Measurements from ENCODE around the gene N4BP2L2.

The N4BP2L2 gene

DNA sequence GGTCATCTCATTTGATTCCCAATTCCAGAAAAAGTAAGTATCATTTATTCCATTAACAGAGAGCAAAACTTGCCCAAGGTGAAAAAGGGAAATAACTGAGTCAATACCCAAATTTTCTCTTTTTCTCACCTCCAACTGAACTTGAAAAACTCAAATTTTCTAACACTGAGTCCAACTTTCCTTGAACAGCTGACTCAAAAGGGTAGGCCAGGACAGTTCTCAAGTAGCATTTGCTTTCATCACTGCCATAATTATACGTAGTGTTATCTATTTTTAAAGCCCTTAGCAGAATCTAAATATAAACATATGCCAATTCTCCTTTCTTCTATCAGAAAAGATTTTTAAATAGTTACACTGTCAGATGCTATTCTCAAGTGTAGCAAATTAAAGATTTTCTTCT, 3.5 kb downstream of the N4BP2L2 start:
- DNase-seq (ENCODE audit: low read depth in 1 of 2, low spot score in 1 of 2): no peak

DNA sequence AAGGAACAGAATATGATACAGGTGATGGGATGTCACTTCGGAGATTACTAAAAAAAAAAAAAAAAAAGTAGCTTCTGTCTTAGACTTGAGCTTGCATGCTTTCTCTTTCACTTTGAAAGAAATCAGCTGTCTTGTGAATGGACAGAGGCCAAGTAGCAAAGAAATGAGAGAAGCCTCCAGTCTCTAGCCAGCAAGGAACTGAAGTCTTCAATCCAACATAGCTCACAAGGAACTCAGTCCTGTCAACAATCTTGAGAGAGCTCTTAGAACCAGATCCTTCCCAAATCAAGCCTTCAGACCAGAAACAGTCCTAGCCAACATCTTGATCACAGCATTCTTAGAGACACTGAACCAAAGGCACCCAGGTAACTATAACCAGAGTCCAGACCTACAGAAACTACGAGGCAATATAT, 7.7 kb downstream of the N4BP2L2 start:
- no peak for DNase-seq (ENCODE audit: low read depth in 1 of 2, low spot score in 1 of 2)

DNA sequence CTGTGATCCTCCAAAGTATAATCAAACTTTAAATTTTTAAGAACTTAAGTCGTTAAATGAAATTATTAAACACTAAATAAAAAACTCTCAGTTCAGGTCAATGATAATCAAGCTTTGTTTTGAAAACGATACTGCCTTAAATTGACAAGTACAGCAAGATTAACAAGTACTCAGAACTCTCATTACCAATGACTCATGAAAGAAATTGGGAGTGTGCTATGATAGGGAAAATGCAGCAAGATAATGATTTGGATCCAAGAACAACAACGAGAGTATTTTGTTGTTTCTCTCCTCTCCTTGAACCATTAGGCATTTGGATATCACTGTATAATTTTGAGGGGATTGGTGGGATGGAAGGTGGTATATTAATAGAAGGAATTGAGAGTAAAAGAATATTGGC, 10.2 kb downstream of the N4BP2L2 start:
- DNase-seq (ENCODE audit: low read depth in 1 of 2, low spot score in 1 of 2): no peak

DNA sequence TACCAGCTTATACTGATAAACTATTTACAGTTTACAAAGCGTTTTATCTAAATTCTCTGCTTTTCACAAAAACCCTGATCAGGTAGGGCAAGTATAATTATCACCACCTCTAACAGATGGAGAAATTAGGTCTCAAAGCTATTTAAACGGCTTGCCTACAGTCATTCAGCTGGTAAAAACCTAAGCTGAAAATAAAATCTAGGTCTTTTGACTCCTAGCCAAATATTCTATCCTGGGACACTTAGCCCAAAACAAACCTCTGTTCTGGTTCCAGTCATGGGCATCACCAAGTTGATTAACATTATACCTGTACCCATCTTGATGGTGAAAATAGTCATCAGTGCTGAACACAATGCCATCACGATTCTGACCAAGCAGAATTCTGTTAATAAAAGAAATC, 11.4 kb downstream of the N4BP2L2 start:
- no peak for DNase-seq (ENCODE audit: low read depth in 1 of 2, low spot score in 1 of 2)

DNA sequence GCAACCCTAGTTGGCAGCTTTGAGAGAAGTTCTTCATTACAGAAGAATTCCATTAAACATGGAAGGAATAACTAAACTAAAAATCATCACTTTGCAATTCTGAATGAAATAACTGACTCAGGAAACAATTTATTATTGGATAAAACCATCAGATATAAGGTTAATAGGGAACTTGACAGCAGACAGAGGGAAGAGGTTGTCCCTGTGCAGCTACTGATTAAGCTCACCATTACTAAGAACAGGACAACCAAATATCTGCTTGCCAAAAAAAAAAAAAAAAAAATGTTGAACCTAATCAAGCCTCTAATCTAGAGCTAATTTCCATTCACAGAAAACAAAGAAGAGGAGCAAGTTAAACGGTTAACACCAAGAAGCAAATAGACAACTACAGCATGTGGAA, 12.8 kb downstream of the N4BP2L2 start:
- DNase-seq (ENCODE audit: low read depth in 1 of 2, low spot score in 1 of 2): no peak

DNA sequence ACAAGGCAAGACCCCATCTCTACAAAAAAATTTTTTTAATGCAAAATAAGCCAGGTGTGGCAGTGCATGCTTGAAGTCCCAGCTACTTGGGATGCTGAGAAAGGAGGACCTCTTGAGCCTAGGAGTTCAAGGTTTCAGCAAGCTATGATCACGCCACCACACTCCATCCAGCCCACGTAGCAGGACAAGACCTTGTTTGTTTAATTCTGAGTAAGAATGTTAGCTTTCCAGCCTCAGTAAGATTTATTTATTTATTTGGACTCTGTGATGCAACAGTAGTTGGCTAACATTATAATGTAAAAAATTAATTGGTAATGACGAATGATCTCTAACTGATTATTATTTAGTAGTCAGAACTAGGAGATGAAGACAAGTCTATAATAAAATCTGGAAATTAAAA, 23.3 kb downstream of the N4BP2L2 start:
- no peak for DNase-seq (ENCODE audit: low read depth in 1 of 2, low spot score in 1 of 2)

DNA sequence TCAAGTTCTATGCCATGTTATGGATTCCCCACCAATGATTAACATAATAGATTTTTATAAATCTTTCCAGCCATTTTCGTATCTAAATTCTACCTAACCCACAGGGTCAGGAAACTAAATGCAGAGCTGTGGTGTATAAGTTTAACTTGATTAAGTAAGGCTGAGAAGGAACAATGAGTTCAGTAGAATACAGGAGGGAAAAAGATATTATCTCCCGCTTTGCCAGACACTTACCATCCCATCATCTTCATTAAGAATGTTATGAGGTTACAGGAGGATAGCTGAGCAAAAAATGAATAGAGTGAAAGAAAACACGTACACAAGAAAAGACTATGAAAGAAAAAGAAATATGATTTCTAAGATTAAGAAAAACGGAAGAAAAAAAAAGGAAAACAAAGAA, 27.1 kb downstream of the N4BP2L2 start:
- no peak for DNase-seq (ENCODE audit: low read depth in 1 of 2, low spot score in 1 of 2)

DNA sequence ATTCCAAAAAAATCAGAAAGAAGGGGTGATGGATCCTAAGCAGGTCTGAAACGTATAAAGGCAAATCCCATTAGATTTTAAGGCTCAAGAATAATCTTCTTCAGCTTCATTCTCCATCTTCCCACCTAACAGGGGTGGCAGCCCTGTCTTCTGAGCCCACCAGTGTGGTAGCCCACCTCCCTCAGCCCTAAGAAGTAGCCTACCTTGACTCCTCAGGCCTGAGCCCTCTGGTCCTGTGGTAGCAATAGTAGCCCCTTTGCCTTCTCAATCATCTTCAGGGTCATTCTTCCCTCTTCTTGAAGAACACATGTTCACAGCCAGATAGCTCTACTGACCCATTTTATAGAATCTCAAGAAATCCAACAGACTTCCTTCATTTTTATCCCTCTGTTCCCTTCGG, 33.7 kb downstream of the N4BP2L2 start:
- no peak for DNase-seq (ENCODE audit: low read depth in 1 of 2, low spot score in 1 of 2)

DNA sequence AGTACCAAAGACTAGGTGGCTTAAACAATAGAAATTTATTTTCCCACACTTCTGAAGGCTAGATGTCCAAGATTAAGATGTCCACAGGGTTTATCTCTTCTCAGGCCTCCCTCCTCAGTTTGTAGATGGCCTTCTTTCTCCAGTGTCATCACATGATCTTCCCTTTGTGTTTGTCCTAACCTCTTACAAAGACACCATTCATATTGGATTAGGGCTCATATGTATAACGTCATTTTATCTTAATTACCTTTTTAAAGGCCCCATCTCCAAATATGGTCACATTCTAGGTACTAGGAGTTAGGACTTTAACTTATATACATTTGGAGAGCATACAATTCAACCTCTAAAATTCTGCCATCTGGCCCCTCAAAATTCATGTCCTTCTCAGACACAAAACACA, 34.3 kb downstream of the N4BP2L2 start:
- DNase-seq (ENCODE audit: low read depth in 1 of 2, low spot score in 1 of 2): no peak

DNA sequence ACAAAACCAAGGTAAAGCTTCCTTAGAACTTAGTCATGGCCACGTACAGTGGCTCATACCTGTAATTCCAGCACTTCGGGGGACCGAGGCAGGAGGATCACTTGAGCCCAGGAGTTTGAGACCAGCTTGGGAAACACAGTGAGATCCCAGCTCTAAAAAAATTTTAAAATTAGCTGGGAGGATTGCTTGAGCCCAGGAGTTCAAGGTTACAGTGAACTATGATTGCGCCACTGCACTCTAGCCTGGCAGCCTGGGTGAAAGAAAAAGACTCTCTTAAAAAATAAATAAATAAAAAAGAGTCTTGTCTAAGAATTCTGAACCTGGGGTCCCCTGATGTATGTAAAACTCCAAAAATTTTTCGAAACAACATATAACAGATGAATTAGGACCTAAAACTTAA, 34.9 kb downstream of the N4BP2L2 start:
- DNase-seq (ENCODE audit: low read depth in 1 of 2, low spot score in 1 of 2): no peak

DNA sequence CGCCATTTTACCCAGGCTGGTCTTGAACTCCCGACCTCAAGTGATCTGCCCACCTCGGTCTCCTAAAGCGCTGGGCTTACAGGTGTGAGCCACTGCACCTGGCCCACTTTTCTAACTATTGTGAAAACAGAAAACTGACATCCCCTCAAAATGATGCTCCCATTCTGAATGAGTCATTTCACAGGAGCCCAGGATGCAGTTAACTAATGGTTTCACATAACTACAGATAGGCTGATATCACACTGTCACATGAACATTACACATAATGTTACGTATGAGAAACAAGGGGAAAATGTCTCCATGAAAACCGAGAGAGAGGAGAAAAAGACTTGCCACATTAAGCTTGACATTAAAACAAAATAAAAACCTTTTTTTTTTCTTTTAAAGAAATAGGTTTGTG, 37.5 kb downstream of the N4BP2L2 start:
- no peak for DNase-seq (ENCODE audit: low read depth in 1 of 2, low spot score in 1 of 2)

DNA sequence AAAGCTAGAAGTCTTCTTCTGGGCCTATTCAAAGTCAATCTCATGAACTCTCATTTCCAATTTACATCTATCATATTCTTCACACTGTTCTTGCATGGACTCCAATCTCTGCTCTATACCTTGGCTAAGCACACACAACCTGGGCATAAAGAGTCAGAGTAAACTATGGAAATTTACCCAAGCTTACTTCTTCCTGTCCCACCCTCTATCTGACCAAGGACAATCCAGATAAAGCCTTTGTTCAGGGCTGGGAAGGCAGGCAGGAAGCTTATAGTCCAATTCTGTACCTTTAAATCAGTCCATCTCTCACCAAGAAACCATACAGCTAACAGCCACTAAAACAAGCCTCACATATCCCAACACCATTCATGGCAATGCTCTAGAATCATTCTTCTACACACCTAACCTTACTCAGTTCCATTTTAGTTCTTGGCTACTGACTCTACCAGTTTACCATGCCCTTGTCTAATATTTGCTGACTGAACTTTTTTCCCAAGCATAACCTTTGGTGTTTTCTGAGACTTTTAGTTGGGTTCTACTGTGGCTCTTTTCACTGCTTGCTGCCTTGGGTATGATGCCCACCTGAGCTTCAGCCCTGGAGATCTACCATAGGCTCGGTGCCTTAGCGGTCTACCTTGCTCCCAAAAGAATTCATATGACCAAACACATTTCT, 38.9 kb downstream of the N4BP2L2 start:
- no peak for DNase-seq (ENCODE audit: low read depth in 1 of 2, low spot score in 1 of 2)

DNA sequence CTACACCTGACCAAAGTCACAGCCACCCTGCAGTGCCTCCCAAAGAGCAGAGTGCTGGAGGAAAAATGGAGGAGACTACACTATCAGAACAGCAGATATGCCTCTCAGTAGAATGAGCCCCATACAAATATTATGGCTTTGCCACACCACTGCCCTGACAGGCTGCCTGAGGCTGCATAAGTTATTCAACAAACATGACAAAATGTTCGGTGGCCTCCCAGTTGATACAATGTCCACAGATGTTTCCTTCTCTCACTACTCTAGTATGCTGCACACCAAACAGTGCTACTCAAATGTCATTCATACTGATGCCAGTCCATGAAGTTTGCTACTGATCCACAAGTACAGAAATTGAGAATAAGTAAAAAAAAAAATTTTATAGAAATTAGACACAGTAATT, 41.0 kb downstream of the N4BP2L2 start:
- no peak for DNase-seq (ENCODE audit: low read depth in 1 of 2, low spot score in 1 of 2)

DNA sequence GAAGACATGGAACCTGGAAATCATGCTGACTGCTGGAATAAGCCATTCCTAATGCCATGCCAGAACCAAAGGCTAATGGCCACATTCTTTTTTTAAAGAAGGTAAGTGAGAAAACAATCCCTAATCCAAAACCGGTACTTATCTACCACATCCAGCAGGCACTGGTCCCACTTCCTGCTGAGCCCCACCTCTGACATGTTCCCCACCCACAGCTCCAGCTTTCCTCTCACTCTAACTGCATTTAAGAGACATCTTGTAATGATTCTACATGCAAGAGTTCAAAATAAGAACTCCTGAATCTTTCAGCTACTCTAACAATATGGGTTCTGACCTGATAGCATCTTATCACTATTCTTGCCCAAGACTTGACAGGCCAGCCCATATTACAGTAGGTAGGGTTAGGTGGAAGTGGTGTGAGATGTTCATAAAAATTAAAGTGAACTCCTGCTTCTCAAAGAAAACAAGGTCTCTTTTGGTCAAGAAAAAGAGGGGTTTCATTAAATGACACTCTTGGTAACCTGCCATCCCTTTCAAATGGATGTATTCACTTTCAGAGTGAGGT, 41.9 kb downstream of the N4BP2L2 start:
- DNase-seq (ENCODE audit: low read depth in 1 of 2, low spot score in 1 of 2): no peak

DNA sequence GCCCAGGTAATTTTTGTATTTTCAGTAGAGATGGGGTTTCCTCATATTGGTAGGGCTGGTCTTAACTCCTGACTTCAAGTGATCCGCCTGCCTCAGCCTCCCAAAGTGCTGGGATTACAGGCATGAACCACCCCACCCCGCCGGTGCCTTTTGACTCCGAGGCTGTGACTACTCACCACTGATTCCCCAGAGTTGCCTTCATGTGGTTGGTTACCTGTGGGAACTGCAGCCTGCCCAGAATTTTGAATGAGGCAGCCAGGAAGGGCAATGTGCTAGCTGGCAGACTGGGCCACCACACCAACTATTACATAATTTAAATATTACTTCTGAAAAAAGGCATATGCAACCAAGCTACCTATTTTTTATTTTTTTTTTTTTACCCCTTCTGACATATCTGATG, 42.8 kb downstream of the N4BP2L2 start:
- no peak for DNase-seq (ENCODE audit: low read depth in 1 of 2, low spot score in 1 of 2)

DNA sequence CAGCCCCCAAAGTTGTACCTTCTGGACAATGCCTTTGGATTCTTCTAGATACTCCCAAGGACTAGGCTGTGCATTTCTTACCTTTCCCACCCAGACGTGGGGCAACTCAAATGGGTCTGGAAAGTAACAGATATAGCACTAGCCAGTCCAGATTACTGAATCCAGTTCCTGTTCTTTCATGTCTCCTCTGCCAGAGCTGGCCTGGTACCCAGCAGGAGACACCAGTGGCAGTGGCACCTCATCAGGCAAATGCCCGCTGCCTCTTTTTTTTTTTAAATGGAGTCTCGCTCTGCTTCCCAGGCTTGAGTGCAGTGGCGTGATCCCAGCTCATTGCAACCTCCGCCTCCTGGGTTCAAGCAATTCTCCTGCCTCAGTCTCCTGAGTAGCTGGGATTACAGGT, 43.2 kb downstream of the N4BP2L2 start:
- no peak for DNase-seq (ENCODE audit: low read depth in 1 of 2, low spot score in 1 of 2)

DNA sequence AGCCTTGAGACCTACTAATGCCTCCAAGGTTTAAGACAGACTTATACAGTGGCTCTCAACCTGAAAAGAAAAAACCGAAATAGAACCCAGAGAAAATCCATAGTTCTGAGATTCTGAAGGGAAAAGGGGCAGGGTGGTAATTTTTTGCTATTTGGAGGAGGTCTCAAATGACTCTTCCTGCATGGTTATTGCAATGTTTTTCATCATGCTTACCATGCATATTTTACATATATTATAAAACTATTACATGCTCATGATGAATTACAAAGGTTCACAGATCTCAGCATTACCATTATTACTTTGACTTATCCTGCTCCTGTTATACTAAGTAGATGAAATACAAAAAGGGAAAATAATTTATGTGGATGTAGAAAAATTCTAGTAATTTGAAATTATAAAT, 47.6 kb downstream of the N4BP2L2 start:
- DNase-seq (ENCODE audit: low read depth in 1 of 2, low spot score in 1 of 2): no peak

DNA sequence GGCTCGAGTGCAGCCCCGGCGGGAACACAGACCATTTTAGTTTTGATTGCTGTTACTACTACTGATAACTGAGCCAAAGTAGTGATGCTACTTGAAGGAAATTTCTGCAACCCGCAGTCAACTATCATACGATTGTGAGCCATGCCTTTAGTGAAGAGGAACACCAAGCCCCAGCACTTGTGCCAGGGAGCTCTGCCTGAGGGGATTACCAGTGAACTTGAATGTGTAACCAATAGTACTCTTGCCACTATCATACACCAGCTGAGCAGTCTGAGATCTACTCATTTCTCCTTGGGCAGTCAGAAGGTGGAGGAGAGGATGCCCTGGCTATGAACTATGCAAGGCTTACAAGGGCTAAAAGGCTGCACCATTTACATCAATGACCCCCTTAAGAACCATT, 61.7 kb downstream of the N4BP2L2 start:
- no peak for DNase-seq (ENCODE audit: low read depth in 1 of 2, low spot score in 1 of 2)

DNA sequence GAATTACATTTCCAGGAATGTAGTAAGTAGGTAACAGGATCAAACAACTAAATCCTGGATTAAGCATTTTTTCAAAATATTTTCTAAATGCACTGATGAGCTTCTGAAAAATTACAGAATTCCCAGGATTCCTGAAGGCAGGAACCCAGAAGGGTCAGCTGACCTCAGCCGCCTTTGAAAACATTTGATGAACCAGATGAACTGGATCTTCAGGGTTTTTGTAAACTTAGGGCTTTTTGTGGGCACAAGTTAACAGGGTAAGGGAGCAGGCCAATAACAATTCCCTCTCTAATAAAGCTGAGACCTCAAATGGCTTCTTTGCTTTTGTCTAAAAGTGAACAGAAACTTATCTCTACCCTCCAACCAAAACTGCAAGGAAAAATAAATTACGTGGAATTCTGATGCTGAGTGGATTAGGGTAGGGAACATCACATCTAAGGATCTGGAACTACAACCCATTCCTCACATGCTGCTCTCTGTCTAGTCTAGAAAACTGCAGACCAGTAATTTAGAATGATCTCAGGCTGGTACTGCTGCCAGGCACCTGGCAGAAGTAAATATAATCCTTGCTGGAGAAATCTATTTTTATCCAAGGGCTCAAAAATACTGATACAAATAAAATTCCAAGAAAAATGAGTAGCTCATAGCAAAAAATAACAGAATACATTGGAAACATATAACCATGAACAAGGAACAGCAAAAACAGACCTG, 62.4 kb downstream of the N4BP2L2 start:
- DNase-seq (ENCODE audit: low read depth in 1 of 2, low spot score in 1 of 2): no peak

DNA sequence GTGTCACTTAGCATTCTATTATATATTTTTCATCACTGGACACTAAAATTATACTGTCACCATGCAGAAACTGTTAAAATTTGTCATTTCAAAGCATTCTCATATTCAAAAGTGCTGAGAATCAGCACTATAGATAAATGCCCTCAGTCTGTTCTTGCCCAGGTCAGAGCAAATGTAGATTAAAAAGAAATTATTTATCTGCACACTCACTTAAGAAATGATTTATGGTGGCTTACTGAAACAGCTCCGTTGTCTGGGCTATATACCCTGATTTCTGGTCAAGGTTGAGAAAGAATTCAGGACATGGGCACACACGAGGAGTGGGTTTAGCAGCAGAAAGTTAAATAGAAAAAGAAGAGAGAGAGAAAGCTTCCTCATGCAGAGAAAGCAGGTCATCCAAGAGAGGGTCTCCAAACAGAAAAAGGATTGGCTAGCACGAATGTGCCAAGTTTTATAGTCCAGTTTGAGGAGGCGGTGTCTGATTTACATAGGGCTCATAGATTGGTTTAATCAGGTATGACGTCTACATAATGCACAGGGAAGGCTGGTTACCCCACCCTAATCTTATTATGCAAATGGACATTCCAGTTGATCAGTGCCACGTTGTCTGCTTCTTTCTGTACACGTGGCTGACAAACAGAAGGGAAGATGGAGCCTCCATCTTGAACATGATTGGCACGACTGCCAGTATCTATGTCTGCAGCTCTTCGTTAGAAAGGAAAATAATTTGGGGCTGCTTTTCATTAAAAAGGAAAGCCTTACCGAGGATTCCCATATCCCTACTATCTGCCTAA, 63.4 kb downstream of the N4BP2L2 start:
- no peak for DNase-seq (ENCODE audit: low read depth in 1 of 2, low spot score in 1 of 2)

DNA sequence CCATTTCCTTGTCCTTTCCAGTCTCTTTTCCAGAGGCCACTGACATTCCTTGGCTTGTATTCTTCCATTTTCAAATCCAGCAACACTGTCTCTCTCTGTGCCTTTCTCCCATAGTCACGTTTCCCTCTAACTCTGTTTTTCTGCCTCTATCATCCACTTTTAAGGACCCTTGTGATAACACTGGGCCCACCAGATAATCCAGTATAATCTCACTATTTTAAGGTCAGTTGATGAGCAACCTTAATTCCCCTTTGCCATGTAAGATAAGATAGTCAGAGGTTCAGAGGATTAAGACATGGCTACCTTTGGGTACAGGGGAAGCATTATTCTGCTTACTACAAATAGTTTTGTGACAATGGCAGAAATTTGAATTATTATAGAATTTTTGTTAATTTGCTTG, 64.9 kb downstream of the N4BP2L2 start:
- DNase-seq (ENCODE audit: low read depth in 1 of 2, low spot score in 1 of 2): no peak

DNA sequence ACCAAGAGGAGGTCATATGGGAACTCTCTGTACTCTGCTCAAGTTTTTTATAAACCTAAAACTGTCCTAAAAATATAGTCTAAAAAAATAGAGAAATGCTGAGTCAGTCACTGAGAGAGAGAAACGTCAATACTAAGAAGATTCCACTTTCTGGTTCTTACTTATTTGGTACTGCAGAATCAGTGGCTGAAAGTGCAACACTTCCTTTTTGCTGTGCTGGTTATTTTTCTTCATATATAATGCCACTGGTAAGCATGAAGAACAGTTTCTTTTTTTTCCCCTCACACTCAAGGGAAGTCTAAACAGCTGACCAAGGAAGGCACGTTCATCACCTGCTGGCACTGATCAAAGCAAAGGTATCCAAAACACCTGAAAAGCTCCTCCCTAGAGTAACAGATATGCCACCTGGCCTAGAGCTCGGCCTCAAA, 66.4 kb downstream of the N4BP2L2 start:
- DNase-seq (ENCODE audit: low read depth in 1 of 2, low spot score in 1 of 2): no peak

All from activated T-helper 1 cell treated with anti-CD3 and anti-CD28 coated beads, Interleukin-2, amount 50 U/mL, for 16 hours (primary cell).